Uterus (tissue), 4 donors: ENCODE data around the gene CEP112. TPM values are rescaled to one million over a fixed set of nuclear protein-coding genes. Genes with fewer than 3 reads are reported as not detected.

Source experiments
- DNase-seq, 2 donors: peaks; one replicate each; pipeline ENCODE4 v3.0.0-alpha.2; 2019 to 2020
- H3K27ac ChIP-seq, 2 donors: fragments of 200-600 bp; sonication (generic); 1 replicate in 1 of 2; 2 replicates in 1 of 2; pipeline ENCODE4 v1.5.1; 2016 to 2018
- H3K27me3 ChIP-seq, 2 donors: fragments of 200-600 bp; sonication (generic); one replicate each; pipeline ENCODE4 v1.5.1; 2018 to 2019; ENCODE audit warnings: control low read depth in 1 of 2
- H3K36me3 ChIP-seq, 2 donors: fragments of 200-600 bp; sonication (generic); one replicate each; pipeline ENCODE4 v1.5.1; 2019; ENCODE audit warnings: control low read depth in 1 of 2
- H3K4me1 ChIP-seq, 2 donors: fragments of 200-600 bp; sonication (generic); one replicate each; pipeline ENCODE4 v1.5.1; 2018 to 2019; ENCODE audit warnings: control low read depth in 1 of 2
- H3K4me3 ChIP-seq, 2 donors: fragments of 200-600 bp; sonication (generic); 1 replicate in 1 of 2; 2 replicates in 1 of 2; pipeline ENCODE4 v1.5.1; 2018 to 2019; ENCODE audit warnings: mild to moderate bottlenecking in 1 of 2
- H3K9me3 ChIP-seq, 2 donors: fragments of 200-600 bp; sonication (generic); one replicate each; pipeline ENCODE4 v1.5.1; 2019; ENCODE audit warnings: control low read depth in 1 of 2
- POLR2A ChIP-seq, 2 donors: fragments of 450-650 bp; IDR thresholded peaks; one replicate each; pipeline ENCODE4 v1.6.1; 2016; ENCODE audit warnings: antibody characterized with exemption in 2 of 2, mild to moderate bottlenecking in 1 of 2, moderate library complexity in 1 of 2
- intact Hi-C: fragments of 100-400 bp; cut with DNase I; formaldehyde crosslinking; loops from one replicate; pipeline ENCODE4 v1.15.1; 2023; ENCODE audit warnings: low total_unique reads
- total RNA-seq, 4 donors: library from RNA; depleted of rRNA in 3 of 4; stranded (reverse); fragments of >200 nt in 3 of 4; gene quantifications; one replicate each; pipeline versions ENCODE4 v1.1.0 to v1.2.4, GENCODE V29; 2014 to 2023
- TF ChIP-seq, protein P1 (sequence below), 4 experiments: fragments of 200-600 bp in 2 of 4; fragments of 450-650 bp in 2 of 4; sonication (generic) in 2 of 4; IDR thresholded peaks; one replicate each; pipeline ENCODE4 v1.5.1; 2016 to 2019; ENCODE audit warnings: antibody characterized with exemption in 4 of 4, mild to moderate bottlenecking in 2 of 4, moderate library complexity in 1 of 4
- donor health status: DM: yes; HTN: yes; CAD: no.

The CEP112 gene
- total RNA-seq, 4 donors from 2014 or later: 36.6 to 96.5 (median 52.4) TPM

DNA sequence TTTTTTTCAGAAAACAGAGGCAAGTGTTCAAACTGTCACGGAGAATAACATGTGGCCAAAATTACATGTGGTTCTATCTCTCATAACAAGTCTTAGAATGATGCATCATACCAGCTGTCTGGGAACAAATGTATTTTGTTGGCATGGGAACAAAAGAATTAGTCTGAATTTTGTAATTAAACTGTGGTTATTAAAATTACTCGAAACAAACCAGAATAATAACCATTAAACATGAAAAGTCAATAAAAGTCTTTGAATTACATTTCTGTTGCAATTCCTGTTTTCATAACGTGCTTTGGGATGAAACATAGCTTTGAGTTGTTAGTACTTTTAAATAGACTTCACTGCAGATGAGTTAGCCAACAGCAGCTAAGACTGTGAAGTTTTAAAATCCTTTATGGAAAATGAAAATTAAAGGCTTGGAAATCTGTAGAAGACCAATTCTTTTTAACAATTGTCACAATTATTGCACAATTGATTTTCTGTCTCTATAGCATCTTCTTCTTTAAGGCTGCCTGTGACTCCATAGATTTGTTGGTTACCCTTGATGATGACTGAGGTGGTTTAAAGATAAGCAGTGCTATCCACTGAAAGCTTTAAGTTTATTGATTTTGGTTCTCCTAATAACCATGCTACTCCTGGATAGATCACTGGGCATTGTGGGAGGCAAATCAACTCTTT lies 512.6 kb downstream of the CEP112 start:
- H3K27ac ChIP-seq: peak overlapping the region in 1 of 2 donors; percentile 68
- H3K36me3 ChIP-seq: no peaks in the 10 kb centered on the region
- intact Hi-C loops: no loop called here
- H3K4me3 ChIP-seq: no peak overlapping the region
- H3K9me3 ChIP-seq: no peaks in the 10 kb centered on the region
- DNase-seq: no peak
- TF ChIP-seq POLR2A (IDR thresholded peaks at IDR 0.05): no peak
- TF ChIP-seq, protein P1, sequence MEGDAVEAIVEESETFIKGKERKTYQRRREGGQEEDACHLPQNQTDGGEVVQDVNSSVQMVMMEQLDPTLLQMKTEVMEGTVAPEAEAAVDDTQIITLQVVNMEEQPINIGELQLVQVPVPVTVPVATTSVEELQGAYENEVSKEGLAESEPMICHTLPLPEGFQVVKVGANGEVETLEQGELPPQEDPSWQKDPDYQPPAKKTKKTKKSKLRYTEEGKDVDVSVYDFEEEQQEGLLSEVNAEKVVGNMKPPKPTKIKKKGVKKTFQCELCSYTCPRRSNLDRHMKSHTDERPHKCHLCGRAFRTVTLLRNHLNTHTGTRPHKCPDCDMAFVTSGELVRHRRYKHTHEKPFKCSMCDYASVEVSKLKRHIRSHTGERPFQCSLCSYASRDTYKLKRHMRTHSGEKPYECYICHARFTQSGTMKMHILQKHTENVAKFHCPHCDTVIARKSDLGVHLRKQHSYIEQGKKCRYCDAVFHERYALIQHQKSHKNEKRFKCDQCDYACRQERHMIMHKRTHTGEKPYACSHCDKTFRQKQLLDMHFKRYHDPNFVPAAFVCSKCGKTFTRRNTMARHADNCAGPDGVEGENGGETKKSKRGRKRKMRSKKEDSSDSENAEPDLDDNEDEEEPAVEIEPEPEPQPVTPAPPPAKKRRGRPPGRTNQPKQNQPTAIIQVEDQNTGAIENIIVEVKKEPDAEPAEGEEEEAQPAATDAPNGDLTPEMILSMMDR (IDR thresholded peaks at IDR 0.05): no peak
- H3K27me3 ChIP-seq: no peaks in the 10 kb centered on the region
- H3K4me1 ChIP-seq: no peaks in the 10 kb centered on the region

DNA sequence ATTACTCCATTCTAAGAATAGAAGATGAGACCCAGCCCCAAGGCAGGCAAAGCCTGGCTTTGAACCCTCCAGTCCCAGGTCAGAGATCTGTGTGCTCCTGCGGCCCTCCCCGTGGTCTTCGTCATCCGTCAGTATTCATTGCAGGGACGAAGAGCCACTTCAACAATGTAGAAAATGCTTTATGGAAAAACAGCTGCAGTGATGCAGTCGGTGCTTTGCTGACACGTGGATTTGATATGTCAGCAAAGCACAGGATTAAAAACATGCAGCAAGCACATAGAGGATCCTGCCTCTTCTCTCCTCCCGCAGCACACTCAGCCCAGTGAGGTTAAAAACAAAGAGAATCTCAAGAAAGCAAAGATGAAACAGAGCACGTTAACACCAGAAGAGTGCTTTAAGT lies 513.4 kb downstream of the CEP112 start:
- Histone ChIP-seq H3K27me3 (no peaks in the 10 kb centered on the region), H3K27ac (peak overlapping the region; percentile 64 to 70), H3K9me3 (no peaks in the 10 kb centered on the region), H3K4me1 (no peaks in the 10 kb centered on the region), H3K4me3 (no peak overlapping the region), H3K36me3 (no peaks in the 10 kb centered on the region)
- TF ChIP-seq, protein P1 (IDR thresholded peaks at IDR 0.05): no peak
- no peak for TF ChIP-seq POLR2A (IDR thresholded peaks at IDR 0.05)
- DNase-seq: no peak
- intact Hi-C loops: no loop called here

DNA sequence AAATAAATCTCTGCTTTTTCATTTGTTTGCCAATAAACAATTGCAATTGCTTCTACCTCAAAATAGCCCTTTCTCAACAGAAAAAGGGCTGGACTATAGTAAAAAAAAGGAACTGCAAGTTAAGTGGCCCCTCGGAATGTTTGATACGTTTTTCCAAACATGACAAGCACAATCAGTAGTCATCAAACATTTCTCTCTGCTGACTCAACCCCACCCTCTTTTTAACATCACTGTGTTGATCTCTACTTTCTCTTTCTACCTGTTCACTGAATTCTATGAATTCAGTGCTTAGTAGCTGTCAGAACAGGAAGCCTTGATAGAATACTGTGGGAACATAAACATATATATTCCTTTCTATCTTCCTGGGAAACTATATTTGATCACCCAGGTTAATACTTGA lies 514.0 kb downstream of the CEP112 start:
- Histone ChIP-seq H3K36me3 (no peaks in the 10 kb centered on the region), H3K4me3 (no peak overlapping the region), H3K27me3 (no peaks in the 10 kb centered on the region), H3K4me1 (no peaks in the 10 kb centered on the region), H3K9me3 (no peaks in the 10 kb centered on the region), H3K27ac (peak overlapping the region; percentile 64 to 70)
- intact Hi-C loops: no loop called here
- TF ChIP-seq, protein P1 (IDR thresholded peaks at IDR 0.05): no peak
- no peak for TF ChIP-seq POLR2A (IDR thresholded peaks at IDR 0.05)
- no peak for DNase-seq

DNA sequence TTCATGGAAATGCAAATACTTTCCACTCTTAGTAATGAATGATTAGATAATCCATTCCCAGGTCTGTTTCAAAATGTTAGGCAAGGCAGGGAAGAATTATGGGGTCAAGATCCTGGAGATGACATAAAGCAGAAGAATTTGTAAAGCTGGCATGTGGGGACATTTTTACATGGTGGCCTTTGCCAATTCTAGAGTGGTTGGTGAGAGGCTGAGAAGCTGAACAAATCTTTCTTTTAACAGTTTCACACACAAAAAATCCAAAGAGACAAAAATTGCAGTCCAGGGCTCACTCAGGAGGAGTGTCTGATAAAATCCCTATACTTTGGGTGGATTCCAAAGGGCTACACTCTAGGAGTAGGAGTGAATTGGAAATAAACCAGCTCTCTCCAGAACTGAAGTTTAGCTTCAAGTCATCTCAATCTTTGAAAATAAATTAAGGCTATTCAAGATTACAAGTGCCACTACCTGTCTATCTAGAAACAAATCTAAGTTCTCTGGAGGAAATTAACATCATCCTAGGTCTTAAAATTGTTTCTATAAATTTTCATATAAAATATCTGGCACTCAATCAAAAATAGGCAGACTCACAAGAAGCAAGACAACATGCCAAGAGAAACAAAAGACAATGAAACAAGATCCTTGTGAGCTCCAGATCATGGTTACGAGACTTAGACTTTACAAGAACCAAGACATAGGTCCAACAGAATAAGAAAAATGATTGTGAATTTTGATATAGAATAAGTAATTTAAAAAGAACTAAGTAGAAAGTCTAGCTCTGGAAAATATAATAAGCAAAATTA lies 517.5 kb downstream of the CEP112 start:
- H3K9me3 ChIP-seq: no peaks in the 10 kb centered on the region
- TF ChIP-seq POLR2A (IDR thresholded peaks at IDR 0.05): no peak
- TF ChIP-seq, protein P1 (IDR thresholded peaks at IDR 0.05): no peak
- H3K27ac ChIP-seq: no peak overlapping the region
- H3K36me3 ChIP-seq: no peaks in the 10 kb centered on the region
- H3K4me3 ChIP-seq: no peak overlapping the region
- intact Hi-C loops: no loop called here
- H3K4me1 ChIP-seq: no peaks in the 10 kb centered on the region
- H3K27me3 ChIP-seq: no peaks in the 10 kb centered on the region
- no peak for DNase-seq
